ENCODE data around the gene SLC26A8. TPM values are rescaled to one million over a fixed set of nuclear protein-coding genes. Genes with fewer than 3 reads are reported as not detected.
"Not testable (repeated sequence)": the region's sequence is repeated elsewhere in the genome, so short reads cannot be mapped to it uniquely, and the experiment has no call there.

The SLC26A8 gene
- total RNA-seq, 1 experiment from 2014 or later: not detected

- DNase-seq (ENCODE audit: low read depth): no peak
Observed at GRCh38 chr6:36018339-36018738, 6.1 kb downstream of the SLC26A8 start.

GRCh38 chr6:36015666-36016065 lies 8.8 kb downstream of the SLC26A8 start:
- DNase-seq (ENCODE audit: low read depth): no peak

- DNase-seq (ENCODE audit: low read depth): no peak
Observed at GRCh38 chr6:36000451-36000850, 24.0 kb downstream of the SLC26A8 start.

GRCh38 chr6:35993150-35993549 lies 31.3 kb downstream of the SLC26A8 start:
- DNase-seq (ENCODE audit: low read depth): no peak

DNA sequence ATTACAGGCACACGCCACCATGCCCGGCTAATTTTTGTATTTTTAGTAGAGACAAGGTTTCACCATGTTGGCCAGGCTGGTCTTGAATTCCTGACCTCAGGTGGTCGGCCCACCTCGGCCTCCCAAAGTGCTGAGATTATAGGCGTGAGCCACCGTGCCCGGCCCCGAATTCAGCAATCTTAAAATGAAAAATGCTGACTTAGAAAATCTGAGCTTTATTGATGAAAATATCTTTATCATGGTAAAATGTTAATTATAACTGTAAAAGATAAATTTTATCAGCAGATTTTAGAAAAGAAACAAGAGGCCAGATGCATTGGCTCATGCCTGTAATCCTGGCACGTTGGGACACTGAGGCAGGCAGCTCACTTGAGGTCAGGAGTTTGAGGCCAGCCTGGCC lies 36.4 kb downstream of the SLC26A8 start:
- not testable (repeated sequence) for DNase-seq (ENCODE audit: low read depth)

DNA sequence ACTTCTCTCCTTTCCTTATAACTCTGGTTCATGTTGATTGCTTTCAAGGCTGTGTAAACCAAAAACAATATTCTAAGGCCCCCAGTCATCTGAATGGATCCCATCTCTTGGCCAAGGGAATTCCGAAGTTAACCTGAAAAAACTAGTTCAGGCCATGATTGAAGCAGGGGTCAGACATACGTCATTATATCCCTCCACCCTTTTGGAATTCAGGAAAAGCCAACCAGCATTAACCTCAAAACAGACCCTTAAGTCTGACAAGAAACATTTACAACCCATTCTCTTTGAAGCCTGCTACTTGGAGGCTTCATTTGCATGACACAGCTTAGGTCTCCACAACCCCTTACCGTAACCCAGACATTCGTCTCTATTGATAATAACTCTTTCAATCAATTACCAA lies 39.7 kb downstream of the SLC26A8 start:
- DNase-seq (ENCODE audit: low read depth): no peak

GRCh38 chr6:35980991-35981645 lies 43.3 kb downstream of the SLC26A8 start:
- DNase-seq (ENCODE audit: low read depth): no peak

GRCh38 chr6:35980126-35980525 lies 44.3 kb downstream of the SLC26A8 start:
- DNase-seq (ENCODE audit: low read depth): not testable (repeated sequence)

GRCh38 chr6:35977308-35977707 lies 47.1 kb downstream of the SLC26A8 start:
- no peak for DNase-seq (ENCODE audit: low read depth)

DNA sequence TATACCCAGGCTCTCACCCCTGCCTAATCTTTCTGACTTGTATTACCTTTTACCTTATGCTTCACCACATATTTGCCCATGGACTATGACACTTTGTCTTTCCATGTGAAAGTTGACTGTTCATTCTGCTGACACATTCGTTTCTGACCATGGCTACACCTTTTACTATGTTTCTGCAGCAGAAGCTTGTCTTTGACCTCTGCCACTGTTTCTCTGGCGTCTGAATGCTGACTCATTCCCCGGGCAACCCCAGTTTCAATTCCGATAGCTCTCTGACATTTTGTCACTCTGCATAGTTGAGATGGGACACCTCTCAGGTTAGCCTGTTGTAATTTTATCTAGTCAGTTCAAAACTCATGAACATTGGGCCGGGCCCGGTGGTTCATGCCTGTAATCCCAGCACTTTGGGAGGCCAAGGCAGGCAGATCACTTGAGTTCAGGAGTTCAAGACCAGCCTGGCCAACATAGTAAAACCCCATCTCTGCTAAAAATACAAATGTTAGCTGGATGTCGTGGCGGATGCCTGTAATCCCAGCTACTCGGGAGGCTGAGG lies 50.7 kb downstream of the SLC26A8 start:
- DNase-seq (ENCODE audit: low read depth): peak; percentile 81

DNA sequence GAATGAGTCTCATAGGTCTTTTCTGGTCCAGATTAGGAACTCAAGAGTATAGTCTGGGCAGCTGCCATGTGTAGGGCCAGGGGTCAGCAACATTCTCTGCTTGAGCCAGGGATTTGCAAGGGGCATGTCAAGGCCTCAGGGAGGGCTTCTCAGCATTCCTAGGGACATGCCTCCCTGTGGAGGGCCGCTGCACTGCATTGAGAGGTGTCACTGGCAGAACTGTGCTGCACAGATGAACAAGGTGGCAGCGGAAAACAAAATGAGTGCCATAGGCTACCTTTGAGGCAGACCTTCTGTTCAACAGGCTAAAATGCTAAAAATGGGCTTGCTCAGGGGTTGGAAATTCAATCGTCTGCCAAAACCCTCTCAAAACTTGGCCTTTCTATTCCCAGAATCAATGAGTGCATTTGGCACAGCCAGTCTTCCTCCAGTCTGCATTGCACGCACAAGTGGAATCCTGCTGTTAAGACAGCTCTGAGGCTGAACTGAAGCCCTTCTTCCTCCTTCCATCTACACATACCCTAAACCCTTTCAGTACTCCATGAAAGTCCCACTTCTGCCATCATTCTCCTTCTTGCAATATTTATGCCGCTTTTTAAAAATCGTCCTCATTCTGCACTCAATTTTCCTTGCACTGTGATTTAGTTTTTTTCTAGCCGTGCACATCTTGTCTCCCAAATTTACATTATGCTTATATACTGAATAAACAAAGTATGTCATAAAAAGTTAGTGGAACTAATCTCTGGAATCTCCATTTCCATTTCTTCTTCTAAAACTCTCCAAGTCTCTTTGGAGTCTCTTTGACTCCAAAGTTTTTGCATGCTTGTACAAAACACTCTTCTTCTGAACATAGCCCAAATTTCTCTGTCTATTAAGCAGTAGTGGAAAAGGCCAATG lies 51.7 kb downstream of the SLC26A8 start:
- DNase-seq (ENCODE audit: low read depth): no peak

GRCh38 chr6:35970181-35970580 lies 54.3 kb downstream of the SLC26A8 start:
- DNase-seq (ENCODE audit: low read depth): peak; percentile 80

DNA sequence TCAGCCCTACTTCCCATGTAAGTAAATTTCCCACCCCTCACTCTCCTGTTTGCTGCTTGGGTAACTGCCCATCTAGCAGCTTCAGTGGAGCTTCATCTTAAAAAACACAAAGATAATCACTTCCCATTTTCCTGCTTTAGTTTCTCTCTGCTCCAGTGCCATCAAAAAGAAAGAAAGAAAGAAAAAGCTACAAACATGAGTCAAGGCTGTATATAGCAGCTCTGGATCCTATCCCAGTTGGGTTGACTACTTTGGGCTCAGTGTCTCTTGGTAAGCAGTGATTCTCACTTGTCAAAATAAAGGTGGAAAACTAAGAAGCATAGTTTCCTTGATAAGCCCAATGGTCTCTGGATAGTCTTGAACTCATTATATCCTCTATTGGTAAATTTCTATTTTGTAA lies 54.8 kb downstream of the SLC26A8 start:
- peak; percentile 45 for DNase-seq (ENCODE audit: low read depth)

DNA sequence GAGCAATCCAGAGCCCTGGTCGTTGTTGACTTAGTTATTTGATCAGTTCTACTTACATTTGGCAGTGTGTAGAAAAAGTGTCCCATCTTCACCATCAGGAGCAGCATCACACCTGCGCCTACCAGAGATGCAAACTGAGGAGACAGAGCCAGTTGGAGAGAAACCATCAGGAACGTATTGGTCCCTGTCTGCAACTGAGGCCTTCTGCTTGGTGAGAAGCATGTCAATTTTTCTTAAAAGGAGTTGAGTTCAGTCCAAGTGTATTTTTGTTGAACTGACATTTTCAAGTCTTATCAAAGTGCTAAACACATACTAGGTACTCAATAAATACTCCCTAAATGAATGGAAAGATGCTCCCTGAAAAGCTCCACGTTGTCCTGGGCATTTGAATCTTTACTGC lies 55.6 kb downstream of the SLC26A8 start:
- DNase-seq (ENCODE audit: low read depth): no peak

DNA sequence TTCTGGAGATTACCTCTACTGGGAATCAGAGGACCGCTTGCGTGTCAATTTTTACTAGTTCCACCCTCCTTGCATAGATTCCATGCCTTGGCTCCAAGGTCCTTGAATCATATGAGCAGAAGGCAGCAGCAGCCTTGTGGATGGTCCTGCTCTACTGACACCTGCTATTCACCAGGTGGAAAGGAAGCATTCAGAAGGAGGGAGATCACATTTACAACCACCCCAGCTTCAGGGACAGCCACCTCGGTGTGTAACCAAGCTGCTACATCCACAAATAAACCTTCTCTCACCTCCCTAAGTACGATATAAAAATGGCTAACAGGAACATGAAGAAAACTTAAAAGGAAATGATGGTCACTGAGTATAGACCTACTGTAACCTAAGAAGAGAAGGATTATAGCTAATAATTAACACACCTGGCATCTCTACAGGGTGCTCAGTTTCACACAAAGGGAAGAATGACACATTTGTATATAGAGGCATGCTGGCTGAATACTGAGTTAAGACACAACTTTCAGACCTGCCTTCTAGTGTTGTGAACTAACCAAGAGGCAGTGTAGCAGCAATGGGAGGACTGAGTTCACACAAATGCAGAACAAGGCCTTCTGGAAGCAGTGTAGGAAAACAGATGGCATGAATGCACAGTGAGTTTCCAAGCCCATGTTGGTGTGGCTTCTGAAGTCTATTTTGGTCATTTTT lies 57.2 kb downstream of the SLC26A8 start:
- no peak for DNase-seq (ENCODE audit: low read depth)

- no peak for DNase-seq (ENCODE audit: low read depth)
Observed at GRCh38 chr6:35962779-35963560, 61.5 kb downstream of the SLC26A8 start.

GRCh38 chr6:35960187-35960586 lies 64.3 kb downstream of the SLC26A8 start:
- DNase-seq (ENCODE audit: low read depth): no peak

DNA sequence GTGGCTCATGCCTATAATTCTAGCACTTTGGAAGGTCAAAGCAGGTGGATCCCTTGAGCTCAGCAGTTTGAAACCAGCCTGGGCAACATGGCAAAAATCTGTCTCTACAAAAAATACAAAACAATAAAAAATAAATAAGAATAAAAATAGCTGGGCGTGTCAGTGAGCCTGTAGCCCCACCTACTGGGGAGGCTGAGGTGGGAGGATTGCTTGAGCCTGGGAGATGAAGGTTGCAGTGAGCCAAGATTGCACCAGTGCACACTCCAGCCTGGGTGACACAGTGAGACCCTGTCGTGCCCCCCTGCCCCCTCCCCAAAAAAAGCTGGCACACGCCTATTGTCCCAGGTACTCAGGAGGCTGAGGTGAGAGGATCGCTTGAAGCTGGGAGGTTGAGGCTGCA lies 68.5 kb downstream of the SLC26A8 start:
- DNase-seq (ENCODE audit: low read depth): no peak

GRCh38 chr6:35955521-35955920 lies 68.9 kb downstream of the SLC26A8 start:
- no peak for DNase-seq (ENCODE audit: low read depth)

GRCh38 chr6:35955071-35955470 lies 69.4 kb downstream of the SLC26A8 start:
- DNase-seq (ENCODE audit: low read depth): peak; percentile 75

DNA sequence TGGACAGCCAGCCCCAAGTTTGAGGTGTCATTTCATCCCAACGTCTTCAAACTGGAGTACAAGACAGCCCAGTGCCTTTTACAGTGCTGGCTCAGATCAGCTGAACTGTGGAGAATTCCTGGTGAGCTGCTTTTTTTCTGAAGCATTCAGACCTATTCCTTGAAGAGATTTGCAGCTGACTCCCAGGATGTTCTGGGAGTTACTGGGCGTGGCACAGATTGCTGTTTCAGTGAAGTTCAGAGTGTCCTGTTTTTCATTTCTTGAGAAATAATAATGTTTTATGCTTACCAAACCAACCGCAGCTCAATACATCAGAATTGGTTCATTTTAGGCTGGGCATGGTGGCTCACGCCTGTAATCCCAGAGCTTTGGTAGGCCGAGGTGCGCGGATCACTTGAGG lies 70.1 kb downstream of the SLC26A8 start:
- DNase-seq (ENCODE audit: low read depth): no peak
